Activated CD4-positive, alpha-beta memory T cell treated with anti-CD3 and anti-CD28 coated beads, Interleukin-2, amount 10 ng/mL, durations not matched to agents 7 days and 5 days (primary cell): ENCODE data around the gene GALNT1. TPM values are rescaled to one million over a fixed set of nuclear protein-coding genes. Genes with fewer than 3 reads are reported as not detected.

Source experiments
- CTCF ChIA-PET: fragments of 350-600 bp; sonication (Branson Sonifier 250); formaldehyde crosslinking; loops from one replicate; lab custom pipeline; 2021; ENCODE audit warnings: antibody characterized with exemption, inconsistent platforms; lab: Charles Lee
- POLR2A ChIA-PET: fragments of 350-600 bp; sonication (Branson Sonifier 250); formaldehyde crosslinking; loops from one replicate; lab custom pipeline; 2021; ENCODE audit warnings: antibody characterized with exemption; lab: Charles Lee
- DNase-seq: peaks from one replicate; pipeline ENCODE4 v3.0.0-alpha.2; 2020
- H3K27ac Mint-ChIP-seq: one replicate; pipeline ENCODE4 v1.8.0; 2021; ENCODE audit warnings: mild to moderate bottlenecking, mixed read lengths
- H3K27me3 Mint-ChIP-seq: one replicate; pipeline ENCODE4 v1.8.0; 2021; ENCODE audit warnings: mixed read lengths
- H3K36me3 Mint-ChIP-seq: one replicate; pipeline ENCODE4 v1.8.0; 2021; ENCODE audit warnings: low read depth, mixed read lengths
- H3K4me1 Mint-ChIP-seq: one replicate; pipeline ENCODE4 v1.8.0; 2021; ENCODE audit warnings: mixed read lengths
- H3K4me3 Mint-ChIP-seq: one replicate; pipeline ENCODE4 v1.8.0; 2021; ENCODE audit warnings: mild to moderate bottlenecking, mixed read lengths
- H3K9me3 Mint-ChIP-seq: one replicate; pipeline ENCODE4 v1.8.0; 2021; ENCODE audit warnings: mixed read lengths
- total RNA-seq, 2 experiments: library from RNA; stranded (reverse); gene quantifications; one replicate each; pipeline ENCODE4 v1.2.3, GENCODE V29; 2021

GALNT1 gene
- total RNA-seq, 2 experiments from 2014 or later = 44.0 to 47.3 TPM

DNA sequence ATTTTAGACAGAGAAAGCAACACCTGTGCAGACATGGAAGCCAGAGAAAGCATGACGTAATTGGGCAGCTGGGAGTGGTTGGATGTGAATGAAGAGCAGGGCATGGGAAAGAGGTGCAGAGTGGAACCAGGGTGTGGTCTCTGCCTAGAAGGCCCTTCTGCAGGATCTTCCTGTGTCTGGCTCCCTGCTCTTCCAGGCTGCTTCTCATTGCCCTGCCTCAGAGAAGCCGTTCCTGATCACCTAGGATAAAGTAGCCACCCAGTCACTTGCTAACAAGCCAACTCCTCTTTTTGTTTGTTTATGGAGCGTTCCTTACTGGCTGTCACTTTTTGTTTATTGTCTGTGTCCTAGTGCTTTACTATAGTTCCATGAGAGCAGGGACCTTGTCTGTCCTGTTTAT is 28.5 kb downstream of the GALNT1 start:
- Mint-ChIP-seq H3K4me3 (no peak overlapping the region), H3K27me3 (no peaks in the 10 kb centered on the region), H3K36me3 (no peaks in the 10 kb centered on the region), H3K4me1 (peaks cover 13% of the 10 kb centered on the region), H3K27ac (no peak overlapping the region), H3K9me3 (no peaks in the 10 kb centered on the region)
- no peak for DNase-seq
- ChIA-PET CTCF (no interaction called here), POLR2A (no interaction called here)

DNA sequence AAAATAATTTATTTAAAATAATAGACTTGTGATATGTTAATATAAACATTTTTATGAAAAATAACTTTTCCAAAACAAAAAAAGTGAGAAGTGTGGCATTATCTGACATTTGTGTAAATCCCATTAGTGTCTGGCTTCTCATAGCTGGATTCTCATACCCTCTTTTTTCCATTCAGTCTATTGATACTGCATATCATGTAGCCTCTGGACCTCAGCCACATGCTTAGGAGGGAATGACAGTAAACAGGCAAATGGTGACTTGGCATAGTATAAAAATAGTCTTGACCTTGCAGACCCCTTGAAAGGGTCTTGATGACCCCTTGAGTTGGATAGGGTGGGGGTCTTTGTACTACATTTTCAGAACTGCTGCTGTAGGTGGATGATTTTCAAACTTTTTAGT is 29.2 kb downstream of the GALNT1 start:
- no peaks in the 10 kb centered on the region for H3K27me3 Mint-ChIP-seq
- CTCF ChIA-PET = no interaction called here
- POLR2A ChIA-PET = no interaction called here
- no peak for DNase-seq
- no peaks in the 10 kb centered on the region for H3K9me3 Mint-ChIP-seq
- H3K4me3 Mint-ChIP-seq = no peak overlapping the region
- no peaks in the 10 kb centered on the region for H3K36me3 Mint-ChIP-seq
- peaks cover 10% of the 10 kb centered on the region for H3K4me1 Mint-ChIP-seq
- no peak overlapping the region for H3K27ac Mint-ChIP-seq

DNA sequence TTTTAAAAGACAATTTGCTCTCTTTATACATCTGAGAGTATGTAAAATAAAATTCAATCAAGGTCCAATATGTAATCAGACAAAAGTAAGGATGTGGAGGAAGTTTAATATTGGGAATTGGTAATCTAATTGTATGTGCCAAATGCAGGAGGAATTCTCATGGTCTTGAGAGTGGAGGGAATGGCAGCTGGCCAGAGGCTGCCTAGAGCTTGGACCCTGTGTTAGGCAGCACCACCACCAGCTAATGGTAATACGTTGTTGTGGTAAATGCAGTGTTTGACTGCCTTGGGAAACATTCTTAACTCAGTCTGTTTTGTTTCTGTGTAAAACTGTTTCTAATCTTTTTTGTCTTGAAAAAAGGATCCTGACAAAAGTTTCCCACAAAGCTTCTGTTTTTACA is 30.0 kb downstream of the GALNT1 start:
- no peaks in the 10 kb centered on the region for H3K9me3 Mint-ChIP-seq
- H3K27me3 Mint-ChIP-seq = no peaks in the 10 kb centered on the region
- H3K4me3 Mint-ChIP-seq = no peak overlapping the region
- CTCF ChIA-PET = interaction anchor here (0.6 to 0.8 kb wide), 3 partner anchors 42 to 376 kb away, joined by 3 to 5 read pairs (median 3); no protein-coding TSS in a partner anchor
- peaks cover 5% of the 10 kb centered on the region for H3K4me1 Mint-ChIP-seq
- H3K27ac Mint-ChIP-seq = no peak overlapping the region
- no peak for DNase-seq
- POLR2A ChIA-PET = no interaction called here
- no peaks in the 10 kb centered on the region for H3K36me3 Mint-ChIP-seq

DNA sequence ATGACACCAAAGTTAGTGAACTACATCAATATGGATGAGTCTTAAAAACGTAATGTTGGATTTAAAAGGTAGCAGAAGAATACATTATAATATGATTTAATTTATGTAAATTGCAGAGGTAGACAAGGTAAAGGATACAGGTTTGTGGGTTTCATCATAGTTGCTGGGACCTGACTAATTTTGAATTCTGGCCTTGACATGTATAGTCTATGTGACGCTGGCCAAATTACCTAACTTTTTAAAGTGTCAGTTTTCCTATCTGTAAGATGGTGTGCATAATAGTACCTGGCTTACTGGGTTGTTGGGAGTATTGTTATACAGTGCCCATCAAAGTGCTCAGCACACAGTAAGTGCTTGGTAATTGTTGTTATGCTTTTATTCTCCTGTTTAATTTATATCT is 34.5 kb downstream of the GALNT1 start:
- ChIA-PET CTCF (interaction anchor here (1.1 kb wide), 1 partner anchor 229 kb away, joined by 3 read pairs; no protein-coding TSS in a partner anchor), POLR2A (interaction anchor here (0.9 to 1.3 kb wide), 4 partner anchors 34 to 356 kb away, joined by 3 to 8 read pairs (median 4); partner anchors contain the start of genes GALNT1, INO80C and RMP24)
- H3K4me3 Mint-ChIP-seq = no peak overlapping the region
- peaks cover 3% of the 10 kb centered on the region for H3K36me3 Mint-ChIP-seq
- no peaks in the 10 kb centered on the region for H3K9me3 Mint-ChIP-seq
- no peaks in the 10 kb centered on the region for H3K27me3 Mint-ChIP-seq
- H3K4me1 Mint-ChIP-seq = no peaks in the 10 kb centered on the region
- no peak overlapping the region for H3K27ac Mint-ChIP-seq
- no peak for DNase-seq

DNA sequence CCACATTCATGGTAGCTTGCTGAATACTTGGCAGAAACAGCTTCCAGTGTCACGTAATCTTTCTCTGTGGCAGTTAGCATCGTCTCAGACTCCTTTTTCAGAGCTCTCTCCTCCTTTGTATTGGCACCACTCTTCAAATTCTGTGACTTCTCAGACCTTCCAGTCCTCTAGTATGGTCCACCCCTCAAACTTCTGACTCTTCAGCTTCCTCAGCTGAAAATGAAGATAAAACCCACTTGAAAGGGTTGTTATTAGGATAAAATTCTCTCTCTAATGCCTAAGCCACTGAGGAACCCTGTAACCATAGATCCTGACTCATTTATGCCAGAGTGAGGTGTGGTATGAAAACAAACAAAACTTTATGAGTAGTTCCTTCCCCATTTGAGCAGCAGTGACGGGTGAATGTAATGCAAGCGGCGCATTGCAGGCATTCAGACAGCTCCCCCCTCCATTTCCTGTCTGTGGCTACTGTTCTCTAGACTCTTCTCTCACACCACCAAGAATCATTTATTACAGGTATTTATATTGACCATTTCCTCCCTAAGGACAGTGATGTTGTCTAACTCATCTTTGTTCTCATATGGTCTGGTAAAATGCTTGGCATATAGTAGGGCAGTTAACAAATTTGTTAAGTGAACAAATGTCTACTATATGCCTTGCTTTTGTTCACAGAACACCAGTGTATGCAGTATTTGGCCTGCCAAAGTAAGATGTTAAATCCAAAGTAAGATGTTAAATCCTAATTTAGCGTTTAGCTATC is 35.3 kb downstream of the GALNT1 start:
- H3K4me3 Mint-ChIP-seq = no peak overlapping the region
- ChIA-PET POLR2A (interaction anchor here (0.6 to 1.3 kb wide), 5 partner anchors 35 to 448 kb away, joined by 3 to 8 read pairs (median 3); partner anchors contain the start of genes GALNT1, INO80C and RMP24), CTCF (interaction anchor here (0.8 to 1.5 kb wide), 3 partner anchors 83 to 230 kb away, joined by 3 to 5 read pairs (median 3); no protein-coding TSS in a partner anchor)
- H3K27ac Mint-ChIP-seq = no peak overlapping the region
- no peaks in the 10 kb centered on the region for H3K4me1 Mint-ChIP-seq
- H3K27me3 Mint-ChIP-seq = no peaks in the 10 kb centered on the region
- DNase-seq = peak; percentile 67
- H3K9me3 Mint-ChIP-seq = no peaks in the 10 kb centered on the region
- H3K36me3 Mint-ChIP-seq = peaks cover 3% of the 10 kb centered on the region

DNA sequence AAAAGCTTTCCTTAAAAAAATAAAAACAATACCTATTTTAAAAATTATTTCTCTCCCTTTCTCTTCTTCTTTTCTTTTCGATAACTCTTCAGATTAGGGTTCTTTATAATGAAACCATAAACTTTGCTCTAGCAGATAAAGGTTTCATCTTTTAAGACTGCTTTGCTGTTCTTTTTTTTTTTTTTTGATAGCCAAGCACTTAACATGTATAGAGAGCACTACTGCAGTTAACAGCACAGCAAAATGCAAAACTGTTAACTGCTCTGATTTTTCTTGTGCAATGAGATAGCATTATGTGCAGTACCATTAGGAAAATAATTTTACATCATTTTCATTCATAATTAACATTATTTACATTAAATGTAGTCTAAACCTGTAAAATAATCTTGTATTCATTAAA is 36.3 kb downstream of the GALNT1 start:
- CTCF ChIA-PET = interaction anchor here (1.5 kb wide), 1 partner anchor 231 kb away, joined by 5 read pairs; no protein-coding TSS in a partner anchor

DNA sequence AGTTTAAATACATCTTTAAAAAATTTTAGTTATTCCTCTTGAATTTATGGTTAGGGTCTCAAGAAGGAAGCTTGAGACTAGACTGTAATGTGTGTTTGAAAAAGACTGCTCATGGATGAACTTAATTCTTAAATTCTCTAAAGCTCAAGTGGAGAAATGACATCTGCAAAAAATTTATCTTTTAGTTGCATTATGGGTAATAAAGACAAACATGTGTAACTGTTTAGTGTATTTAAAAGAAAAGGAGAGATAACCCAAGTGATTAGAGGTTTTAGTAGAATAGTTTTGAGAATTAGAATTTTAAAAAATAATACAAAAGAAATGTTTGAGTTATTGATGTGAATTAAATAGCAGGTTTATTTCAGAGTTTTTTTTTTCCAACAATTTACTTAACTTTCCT is 36.7 kb downstream of the GALNT1 start:
- Mint-ChIP-seq H3K27me3 (no peaks in the 10 kb centered on the region), H3K27ac (no peak overlapping the region), H3K36me3 (peaks cover 5% of the 10 kb centered on the region), H3K9me3 (no peaks in the 10 kb centered on the region), H3K4me3 (no peak overlapping the region), H3K4me1 (peaks cover 7% of the 10 kb centered on the region)
- ChIA-PET CTCF (interaction anchor here (1.5 kb wide), 1 partner anchor 232 kb away, joined by 5 read pairs; no protein-coding TSS in a partner anchor), POLR2A (no interaction called here)
- DNase-seq = no peak

More for the DNA sequence above, 36.3 kb downstream of the GALNT1 start:
- no peaks in the 10 kb centered on the region for H3K9me3 Mint-ChIP-seq
- no peaks in the 10 kb centered on the region for H3K27me3 Mint-ChIP-seq
- peaks cover 3% of the 10 kb centered on the region for H3K36me3 Mint-ChIP-seq
- POLR2A ChIA-PET = no interaction called here
- DNase-seq = no peak
- H3K27ac Mint-ChIP-seq = no peak overlapping the region
- H3K4me3 Mint-ChIP-seq = no peak overlapping the region
- peaks cover 2% of the 10 kb centered on the region for H3K4me1 Mint-ChIP-seq

DNA sequence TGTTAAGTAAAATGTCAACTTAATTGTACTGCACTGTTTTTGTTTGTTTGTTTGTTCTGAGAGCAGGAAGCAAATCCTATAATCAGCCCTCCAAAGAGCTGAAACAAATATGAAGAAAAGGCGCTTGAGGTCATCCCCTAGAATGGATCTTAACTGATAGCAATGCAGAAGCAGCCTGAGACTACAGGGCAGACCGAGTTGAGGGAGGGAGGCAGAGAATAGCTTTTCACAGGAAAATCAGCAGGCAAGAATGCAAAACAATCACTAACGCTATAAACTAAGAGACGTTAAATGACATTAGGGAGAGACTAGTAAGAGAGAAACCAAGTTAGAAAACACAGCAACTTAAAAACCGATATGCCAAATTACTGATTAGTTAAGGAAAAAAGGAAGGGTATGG is 37.2 kb downstream of the GALNT1 start:
- POLR2A ChIA-PET = no interaction called here
- no peak for DNase-seq
- Mint-ChIP-seq H3K27ac (no peak overlapping the region), H3K4me3 (no peak overlapping the region), H3K4me1 (peaks cover 11% of the 10 kb centered on the region), H3K9me3 (no peaks in the 10 kb centered on the region), H3K27me3 (no peaks in the 10 kb centered on the region), H3K36me3 (peaks cover 8% of the 10 kb centered on the region)
- CTCF ChIA-PET = no interaction called here

DNA sequence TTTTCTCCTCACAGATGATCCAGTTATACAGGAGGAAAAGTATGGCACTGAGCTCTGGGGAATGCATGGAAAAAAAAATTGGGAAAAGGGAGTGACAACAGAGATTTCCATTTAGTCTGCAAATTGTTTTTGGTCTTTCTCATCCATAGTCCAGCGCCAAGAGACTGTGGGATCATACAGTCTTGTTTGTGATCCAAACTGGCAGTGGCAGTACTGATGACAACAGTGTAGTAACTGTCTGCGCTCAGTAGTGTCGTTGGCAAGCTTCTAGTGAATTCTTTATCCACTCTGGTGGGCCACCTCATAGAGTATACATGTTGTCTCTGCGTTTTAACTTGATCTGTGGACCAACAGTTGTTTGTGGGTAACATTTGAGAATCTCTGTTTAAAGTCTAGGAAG is 37.9 kb downstream of the GALNT1 start:
- no peak overlapping the region for H3K4me3 Mint-ChIP-seq
- CTCF ChIA-PET = no interaction called here
- POLR2A ChIA-PET = no interaction called here

DNA sequence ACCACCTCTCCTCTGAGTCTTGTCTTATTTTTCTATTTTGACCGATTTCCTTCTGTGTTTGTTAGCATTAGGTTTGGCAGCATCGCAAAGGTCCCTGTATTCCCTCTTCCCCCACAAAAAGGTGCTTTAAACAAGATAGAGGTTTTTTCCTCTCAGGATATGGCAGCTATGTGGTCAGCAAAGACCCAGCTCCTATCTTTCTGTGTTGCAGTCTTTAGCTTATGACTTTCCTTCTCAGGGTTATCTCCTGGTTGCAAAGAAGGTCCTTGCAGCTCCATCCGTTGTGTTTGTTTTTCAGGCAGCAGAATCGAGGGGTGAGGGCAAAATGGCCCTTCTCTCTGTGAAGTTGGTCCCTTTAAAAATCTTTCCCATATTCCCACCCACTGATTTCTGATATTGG is 38.4 kb downstream of the GALNT1 start:
- Mint-ChIP-seq H3K36me3 (peaks cover 8% of the 10 kb centered on the region), H3K9me3 (no peaks in the 10 kb centered on the region), H3K27ac (no peak overlapping the region), H3K4me1 (peaks cover 17% of the 10 kb centered on the region), H3K4me3 (no peak overlapping the region), H3K27me3 (no peaks in the 10 kb centered on the region)
- DNase-seq = no peak
- CTCF ChIA-PET = no interaction called here
- POLR2A ChIA-PET = no interaction called here

More for the DNA sequence above, 37.9 kb downstream of the GALNT1 start:
- Mint-ChIP-seq H3K9me3 (no peaks in the 10 kb centered on the region), H3K27me3 (no peaks in the 10 kb centered on the region), H3K4me1 (peaks cover 17% of the 10 kb centered on the region), H3K36me3 (peaks cover 8% of the 10 kb centered on the region), H3K27ac (no peak overlapping the region)
- DNase-seq = no peak

DNA sequence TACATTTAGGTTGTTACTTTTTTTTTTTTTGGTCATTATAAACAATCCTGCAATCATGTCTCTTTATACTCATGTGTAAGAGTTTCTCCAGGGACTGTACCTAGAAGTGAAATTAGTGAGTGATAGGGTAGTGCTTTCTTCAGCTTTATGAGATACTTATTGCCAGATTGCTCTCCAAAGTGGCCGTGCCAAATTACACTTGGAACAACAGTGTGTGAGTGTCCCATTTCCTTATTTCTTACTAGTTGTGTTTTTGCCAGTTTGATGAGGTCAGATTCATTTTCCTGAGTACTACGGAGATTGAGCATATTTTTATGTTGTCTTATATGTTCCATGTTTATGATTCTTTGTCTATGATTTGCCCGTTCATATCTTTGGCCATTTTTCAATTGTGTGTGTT is 39.2 kb downstream of the GALNT1 start:
- Mint-ChIP-seq H3K36me3 (peaks cover 8% of the 10 kb centered on the region), H3K4me1 (peaks cover 17% of the 10 kb centered on the region), H3K4me3 (no peak overlapping the region), H3K9me3 (peaks cover under 1% of the 10 kb centered on the region), H3K27me3 (no peaks in the 10 kb centered on the region), H3K27ac (no peak overlapping the region)
- no peak for DNase-seq
- POLR2A ChIA-PET = no interaction called here
- CTCF ChIA-PET = no interaction called here

DNA sequence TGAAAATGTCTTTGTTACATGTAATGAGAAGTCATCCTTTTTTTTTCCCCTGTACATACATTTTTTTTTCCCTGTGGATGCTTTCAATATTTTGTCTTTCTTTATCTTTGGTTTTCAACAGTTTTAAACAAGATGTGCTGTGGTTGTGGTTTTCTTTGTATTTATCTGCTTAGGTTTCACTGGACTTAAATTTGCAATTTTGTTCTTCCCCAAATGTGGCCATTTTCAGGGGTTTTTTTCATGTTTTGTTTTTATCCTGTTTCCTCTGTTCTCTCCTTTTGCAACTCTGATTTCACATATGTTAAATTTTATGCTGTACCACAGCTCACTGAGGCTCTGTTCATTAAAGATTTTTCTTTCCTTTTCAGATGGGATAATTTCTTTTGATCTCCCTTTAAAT is 41.7 kb downstream of the GALNT1 start:
- peaks cover 17% of the 10 kb centered on the region for H3K4me1 Mint-ChIP-seq
- H3K27ac Mint-ChIP-seq = no peak overlapping the region
- no peak for DNase-seq
- no peak overlapping the region for H3K4me3 Mint-ChIP-seq
- peaks cover 21% of the 10 kb centered on the region for H3K36me3 Mint-ChIP-seq
- H3K9me3 Mint-ChIP-seq = peaks cover 13% of the 10 kb centered on the region
- no peaks in the 10 kb centered on the region for H3K27me3 Mint-ChIP-seq
- ChIA-PET CTCF (interaction anchor here (0.6 kb wide), 1 partner anchor 34 kb away, joined by 3 read pairs; no protein-coding TSS in a partner anchor), POLR2A (no interaction called here)

DNA sequence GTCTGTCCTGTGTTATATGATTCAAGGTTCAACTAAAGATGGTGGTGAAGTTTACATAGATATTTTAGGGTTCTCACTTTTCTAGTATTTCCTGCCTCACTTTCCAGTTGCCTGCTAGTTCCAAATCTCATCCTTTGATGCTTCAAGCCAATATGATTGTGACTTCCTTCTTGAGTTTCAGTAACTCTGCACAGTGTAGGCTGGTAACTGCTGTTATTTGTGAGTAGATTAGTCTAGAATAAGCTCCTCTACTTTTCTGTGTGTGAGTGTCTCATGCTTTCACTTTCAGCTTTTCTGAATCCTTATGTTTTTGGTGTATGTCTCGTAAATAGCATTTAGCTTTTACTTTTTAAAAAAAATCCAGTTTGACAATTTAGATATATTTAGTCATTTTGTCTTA is 42.6 kb downstream of the GALNT1 start:
- CTCF ChIA-PET = interaction anchor here (0.7 kb wide), 1 partner anchor 394 kb away, joined by 3 read pairs; no protein-coding TSS in a partner anchor
- POLR2A ChIA-PET = no interaction called here
- no peak overlapping the region for H3K4me3 Mint-ChIP-seq
- no peak overlapping the region for H3K27ac Mint-ChIP-seq
- H3K4me1 Mint-ChIP-seq = peaks cover 17% of the 10 kb centered on the region
- peaks cover 26% of the 10 kb centered on the region for H3K36me3 Mint-ChIP-seq
- no peaks in the 10 kb centered on the region for H3K27me3 Mint-ChIP-seq
- peaks cover 16% of the 10 kb centered on the region for H3K9me3 Mint-ChIP-seq
- DNase-seq = no peak
